ENCODE results near the gene WDR81. TPM values are rescaled to one million over a fixed set of nuclear protein-coding genes. Genes with fewer than 3 reads are reported as not detected.
"Not testable (repeated sequence)": the region's sequence is repeated elsewhere in the genome, so short reads cannot be mapped to it uniquely, and the experiment has no call there.

The WDR81 gene
- total RNA-seq, 1 donor: 59.0 TPM

DNA sequence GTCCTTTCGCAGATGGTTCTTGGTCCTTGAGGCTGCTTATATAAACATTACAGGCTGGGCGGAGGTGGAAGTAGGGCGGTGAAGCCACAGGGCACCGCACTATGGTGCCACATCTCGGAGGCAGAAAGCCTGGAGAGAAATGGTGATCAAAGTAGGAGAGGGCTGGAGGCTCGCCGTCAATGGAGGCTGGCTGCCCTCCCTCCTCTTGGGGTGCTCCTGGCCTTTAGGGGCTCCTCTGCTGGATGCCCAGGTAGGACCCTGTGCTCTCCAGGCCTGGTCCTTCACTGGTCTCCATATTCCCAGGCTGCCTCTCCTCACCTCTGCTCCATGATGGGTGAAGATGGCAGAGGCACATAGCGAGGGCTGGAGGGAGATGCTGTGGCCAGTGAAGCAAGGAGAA is 12.2 kb upstream of the WDR81 start:
- no peak for DNase-seq (ENCODE audit: low read depth in 2 of 3, low spot score in 2 of 3)

GRCh38 chr17:1713160-1713877 is 11.2 kb upstream of the WDR81 start:
- no peak for DNase-seq (ENCODE audit: low read depth in 2 of 3, low spot score in 2 of 3)

GRCh38 chr17:1713878-1714426 is 10.6 kb upstream of the WDR81 start:
- no peak for DNase-seq (ENCODE audit: low read depth in 2 of 3, low spot score in 2 of 3)

DNA sequence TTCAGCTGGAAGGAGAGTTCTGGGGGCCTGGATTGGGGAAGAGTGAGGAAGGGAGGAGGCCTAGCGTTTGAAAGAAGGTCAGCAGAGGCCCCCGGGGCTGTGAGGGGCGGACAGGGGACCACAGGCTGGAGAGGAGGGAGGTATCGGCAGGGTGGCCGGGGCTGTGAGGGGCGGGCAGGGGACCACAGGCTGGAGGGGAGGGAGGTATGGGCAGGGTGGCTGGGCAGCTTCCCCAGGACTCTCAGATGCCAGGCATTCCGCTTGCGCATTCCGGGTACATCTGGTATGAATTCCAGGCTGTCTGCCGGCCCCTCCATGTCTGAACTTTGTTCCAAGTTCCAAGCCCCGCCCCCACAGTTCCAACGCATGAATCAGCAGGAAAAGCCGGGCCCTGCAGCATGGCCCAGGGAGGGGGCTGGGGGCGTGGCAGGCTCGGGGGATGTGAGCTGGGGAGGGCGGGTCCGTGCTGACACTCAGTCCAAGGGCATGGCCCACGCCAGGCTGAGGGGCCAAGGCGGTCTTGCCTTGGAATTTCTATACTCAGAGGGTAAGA is 10.0 kb upstream of the WDR81 start:
- DNase-seq (ENCODE audit: low read depth in 2 of 3, low spot score in 2 of 3): peak in 2 of 3 donors; percentile 77

DNA sequence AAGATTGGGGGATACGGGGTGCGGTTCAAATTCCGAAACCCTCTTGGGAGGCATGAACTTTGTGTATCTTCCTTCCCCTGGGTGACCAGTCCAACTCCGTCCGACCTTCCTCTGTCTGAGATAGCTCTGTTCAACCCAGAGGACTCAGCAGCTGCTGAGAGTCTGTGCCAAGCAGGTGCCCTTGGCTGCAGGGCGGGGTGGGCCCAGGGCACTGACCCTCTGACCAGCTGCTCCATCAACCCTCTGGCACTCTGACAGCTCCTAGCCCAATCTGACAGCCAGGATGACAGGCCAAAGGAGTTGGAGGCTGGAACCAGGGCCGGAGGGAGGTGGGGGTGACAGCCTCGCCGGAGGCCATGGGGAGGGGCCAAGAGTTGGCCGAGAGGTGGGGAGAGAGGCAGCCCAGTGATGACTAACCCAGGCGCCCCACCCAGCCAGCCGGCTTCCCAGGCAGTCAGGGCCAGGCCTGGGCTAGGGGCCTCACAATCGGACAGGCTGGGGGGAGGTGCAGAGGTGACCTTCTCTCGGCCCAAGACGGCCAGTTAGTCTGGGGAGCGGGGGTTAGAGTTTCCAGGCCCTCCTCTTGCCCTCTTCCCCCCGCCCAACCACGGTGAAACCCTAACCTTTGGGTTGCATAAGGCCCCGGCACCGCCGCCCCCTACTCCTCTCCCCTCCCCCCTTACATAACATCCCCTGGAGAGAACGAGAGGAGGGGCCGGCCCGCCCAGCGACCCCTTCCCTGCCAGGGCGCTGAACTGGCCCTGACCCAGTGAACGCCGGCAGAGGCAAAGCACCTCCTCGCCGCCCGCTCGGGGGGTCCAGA is 9.3 kb upstream of the WDR81 start:
- DNase-seq (ENCODE audit: low read depth in 2 of 3, low spot score in 2 of 3): peak in 2 of 3 donors; percentile 56 to 75

- DNase-seq (ENCODE audit: low read depth in 2 of 3, low spot score in 2 of 3): no peak
Measured at GRCh38 chr17:1715803-1716075, 8.8 kb upstream of the WDR81 start.

GRCh38 chr17:1716076-1716911 is 8.2 kb upstream of the WDR81 start:
- peak; percentile 99 to 100 (median 100) for DNase-seq (ENCODE audit: low read depth in 2 of 3, low spot score in 2 of 3)

- DNase-seq (ENCODE audit: low read depth in 2 of 3, low spot score in 2 of 3): peak in 2 of 3 donors; percentile 96 to 99
Measured at GRCh38 chr17:1716912-1717695, 7.4 kb upstream of the WDR81 start.

GRCh38 chr17:1718362-1719165 is 5.9 kb upstream of the WDR81 start:
- DNase-seq (ENCODE audit: low read depth in 2 of 3, low spot score in 2 of 3): no peak

GRCh38 chr17:1720856-1721386 is 3.6 kb upstream of the WDR81 start:
- DNase-seq (ENCODE audit: low read depth in 2 of 3, low spot score in 2 of 3): peak in 2 of 3 donors; percentile 48 to 69

DNA sequence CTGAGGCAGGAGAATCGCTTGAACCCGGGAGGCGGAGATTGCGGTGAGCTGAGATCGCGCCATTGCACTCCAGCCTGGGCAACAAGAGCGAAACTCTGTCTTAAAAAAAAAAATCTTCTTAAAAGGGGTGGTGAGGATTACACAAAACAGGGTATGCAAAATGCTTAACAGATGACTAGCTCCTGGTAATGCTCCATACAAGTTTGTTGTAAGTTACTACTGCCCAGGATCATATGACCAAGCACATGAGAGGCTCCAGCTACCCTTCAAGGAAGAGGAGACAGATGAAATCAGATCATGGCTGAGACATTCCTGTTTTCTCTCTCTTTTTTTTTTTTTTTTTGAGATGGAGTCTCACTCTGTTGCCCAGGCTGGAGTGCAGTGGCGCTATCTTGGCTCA is 2.5 kb upstream of the WDR81 start:
- not testable (repeated sequence) for DNase-seq (ENCODE audit: low read depth in 2 of 3, low spot score in 2 of 3)

GRCh38 chr17:1724869-1725641 is 551 bp downstream of the WDR81 start:
- no peak for DNase-seq (ENCODE audit: low read depth in 2 of 3, low spot score in 2 of 3)

GRCh38 chr17:1725642-1726511 is 1.4 kb downstream of the WDR81 start:
- DNase-seq (ENCODE audit: low read depth in 2 of 3, low spot score in 2 of 3): no peak

GRCh38 chr17:1726626-1727257 is 2.2 kb downstream of the WDR81 start:
- no peak for DNase-seq (ENCODE audit: low read depth in 2 of 3, low spot score in 2 of 3)

DNA sequence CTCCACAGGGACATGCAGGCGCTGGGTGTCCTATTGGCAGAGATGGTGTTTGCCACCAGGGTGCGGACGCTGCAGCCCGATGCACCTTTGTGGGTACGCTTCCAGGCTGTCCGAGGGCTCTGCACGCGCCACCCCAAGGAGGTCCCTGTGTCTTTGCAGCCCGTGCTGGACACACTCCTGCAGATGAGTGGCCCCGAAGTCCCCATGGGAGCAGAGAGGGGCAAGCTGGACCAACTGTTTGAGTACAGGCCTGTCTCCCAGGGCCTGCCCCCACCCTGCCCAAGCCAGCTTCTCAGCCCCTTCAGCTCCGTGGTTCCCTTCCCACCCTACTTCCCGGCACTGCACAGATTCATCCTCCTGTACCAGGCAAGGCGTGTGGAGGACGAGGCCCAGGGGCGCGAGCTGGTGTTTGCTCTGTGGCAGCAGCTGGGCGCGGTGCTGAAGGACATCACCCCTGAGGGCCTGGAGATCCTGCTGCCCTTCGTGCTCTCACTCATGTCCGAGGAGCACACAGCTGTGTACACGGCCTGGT is 2.8 kb downstream of the WDR81 start:
- no peak for DNase-seq (ENCODE audit: low read depth in 2 of 3, low spot score in 2 of 3)

- no peak for DNase-seq (ENCODE audit: low read depth in 2 of 3, low spot score in 2 of 3)
Measured at GRCh38 chr17:1727876-1728630, 3.5 kb downstream of the WDR81 start.

Measured in hematopoietic multipotent progenitor cell (in vitro differentiated cells).